ENCODE data around the gene AP2A2. TPM values are rescaled to one million over a fixed set of nuclear protein-coding genes. Genes with fewer than 3 reads are reported as not detected.
A peak's percentile ranks its signal among the peaks of the same experiment; 100 is the strongest.

The AP2A2 gene
- total RNA-seq, 1 donor from 2014 or later, result 228 TPM

GRCh38 chr11:933142-933851 lies 7.6 kb downstream of the AP2A2 start:
- Mint-ChIP-seq H3K27ac (ENCODE audit: unreplicated experiment) (no peak overlapping the region), H3K9me3 (ENCODE audit: unreplicated experiment) (peaks cover 3% of the 10 kb centered on the region), H3K36me3 (ENCODE audit: unreplicated experiment) (peaks cover 4% of the 10 kb centered on the region), H3K4me3 (ENCODE audit: unreplicated experiment) (peak overlapping the region; percentile 46), H3K4me1 (ENCODE audit: low read depth, unreplicated experiment) (peaks cover 27% of the 10 kb centered on the region), H3K27me3 (ENCODE audit: unreplicated experiment) (no peaks in the 10 kb centered on the region)
- no peak for DNase-seq
- TF ChIP-seq CTCF (IDR thresholded peaks at IDR 0.05; ENCODE audit: partially characterized antibody, unreplicated experiment), result no peak

- no peak for DNase-seq
- Mint-ChIP-seq H3K36me3 (ENCODE audit: unreplicated experiment) (no peaks in the 10 kb centered on the region), H3K4me3 (ENCODE audit: unreplicated experiment) (peak overlapping the region; percentile 46), H3K9me3 (ENCODE audit: unreplicated experiment) (peaks cover 4% of the 10 kb centered on the region), H3K4me1 (ENCODE audit: low read depth, unreplicated experiment) (peaks cover 21% of the 10 kb centered on the region), H3K27me3 (ENCODE audit: unreplicated experiment) (no peaks in the 10 kb centered on the region), H3K27ac (ENCODE audit: unreplicated experiment) (no peak overlapping the region)
- no peak for TF ChIP-seq CTCF (IDR thresholded peaks at IDR 0.05; ENCODE audit: partially characterized antibody, unreplicated experiment)
Observed at GRCh38 chr11:933936-934335, 8.3 kb downstream of the AP2A2 start.

GRCh38 chr11:934527-934926 lies 8.9 kb downstream of the AP2A2 start:
- TF ChIP-seq CTCF (IDR thresholded peaks at IDR 0.05; ENCODE audit: partially characterized antibody, unreplicated experiment), result no peak
- H3K4me1 Mint-ChIP-seq (ENCODE audit: low read depth, unreplicated experiment), result peaks cover 20% of the 10 kb centered on the region
- no peaks in the 10 kb centered on the region for H3K27me3 Mint-ChIP-seq (ENCODE audit: unreplicated experiment)
- H3K36me3 Mint-ChIP-seq (ENCODE audit: unreplicated experiment), result no peaks in the 10 kb centered on the region
- peaks cover 4% of the 10 kb centered on the region for H3K9me3 Mint-ChIP-seq (ENCODE audit: unreplicated experiment)
- H3K4me3 Mint-ChIP-seq (ENCODE audit: unreplicated experiment), result no peak overlapping the region
- DNase-seq, result no peak
- peak overlapping the region; percentile 25 for H3K27ac Mint-ChIP-seq (ENCODE audit: unreplicated experiment)

GRCh38 chr11:936199-936598 lies 10.5 kb downstream of the AP2A2 start:
- H3K27me3 Mint-ChIP-seq (ENCODE audit: unreplicated experiment), result no peaks in the 10 kb centered on the region

More at GRCh38 chr11:936199-936598, 10.5 kb downstream of the AP2A2 start:
- DNase-seq, result no peak
- Mint-ChIP-seq H3K4me1 (ENCODE audit: low read depth, unreplicated experiment) (peaks cover 27% of the 10 kb centered on the region), H3K36me3 (ENCODE audit: unreplicated experiment) (no peaks in the 10 kb centered on the region), H3K27ac (ENCODE audit: unreplicated experiment) (no peak overlapping the region), H3K4me3 (ENCODE audit: unreplicated experiment) (no peak overlapping the region), H3K9me3 (ENCODE audit: unreplicated experiment) (peaks cover 4% of the 10 kb centered on the region)
- TF ChIP-seq CTCF (IDR thresholded peaks at IDR 0.05; ENCODE audit: partially characterized antibody, unreplicated experiment), result no peak

All from glutamatergic neuron (in vitro differentiated cells).